BJ (cell line): ENCODE measurements around the gene TLE2. TPM values are rescaled to one million over a fixed set of nuclear protein-coding genes. Genes with fewer than 3 reads are reported as not detected.

Experiments used
- CTCF ChIA-PET: fragments of 350-600 bp; formaldehyde crosslinking; extraction: SDS; loops from one replicate; lab custom pipeline; 2021; ENCODE audit warnings: antibody characterized with exemption, inconsistent platforms; lab: Yijun Ruan, JAX
- POLR2A ChIA-PET: fragments of 300-600 bp; sonication (Branson Sonifier 250); formaldehyde crosslinking; extraction: SDS; loops from one replicate; lab custom pipeline; 2021; ENCODE audit warnings: antibody characterized with exemption; lab: Charles Lee
- DNase-seq: peaks from one replicate; pipeline ENCODE4 v3.0.0-alpha.2; 2011; ENCODE audit warnings: low read depth
- H3K27me3 ChIP-seq: 2 replicates; pipeline ENCODE4 v1.6.0; 2011; ENCODE audit warnings: low read length; ENCODE audit not compliant: control insufficient read depth, insufficient read depth
- H3K36me3 ChIP-seq: 2 replicates; pipeline ENCODE4 v1.5.1; 2011; ENCODE audit warnings: low read length; ENCODE audit not compliant: control insufficient read depth, insufficient read depth
- H3K4me3 ChIP-seq: 2 replicates; pipeline ENCODE4 v1.5.1; 2011; ENCODE audit warnings: low read depth, mild to moderate bottlenecking, control low read depth, low read length
- CTCF ChIP-seq: IDR thresholded peaks from 2 replicates; pipeline ENCODE4 v1.5.1; 2011; ENCODE audit warnings: low read depth, mild to moderate bottlenecking, control low read depth, inconsistent platforms, low read length, moderate library complexity; ENCODE audit not compliant: insufficient read depth
- polyA plus RNA-seq: library from polyadenylated mRNA; depleted of rRNA; stranded (reverse); fragments of >200 nt; gene quantifications from 2 replicates; pipeline ENCODE4 v1.2.3, GENCODE V29; 2011

TLE2 gene
- polyA plus RNA-seq, 1 experiment = 1.0 TPM

DNA sequence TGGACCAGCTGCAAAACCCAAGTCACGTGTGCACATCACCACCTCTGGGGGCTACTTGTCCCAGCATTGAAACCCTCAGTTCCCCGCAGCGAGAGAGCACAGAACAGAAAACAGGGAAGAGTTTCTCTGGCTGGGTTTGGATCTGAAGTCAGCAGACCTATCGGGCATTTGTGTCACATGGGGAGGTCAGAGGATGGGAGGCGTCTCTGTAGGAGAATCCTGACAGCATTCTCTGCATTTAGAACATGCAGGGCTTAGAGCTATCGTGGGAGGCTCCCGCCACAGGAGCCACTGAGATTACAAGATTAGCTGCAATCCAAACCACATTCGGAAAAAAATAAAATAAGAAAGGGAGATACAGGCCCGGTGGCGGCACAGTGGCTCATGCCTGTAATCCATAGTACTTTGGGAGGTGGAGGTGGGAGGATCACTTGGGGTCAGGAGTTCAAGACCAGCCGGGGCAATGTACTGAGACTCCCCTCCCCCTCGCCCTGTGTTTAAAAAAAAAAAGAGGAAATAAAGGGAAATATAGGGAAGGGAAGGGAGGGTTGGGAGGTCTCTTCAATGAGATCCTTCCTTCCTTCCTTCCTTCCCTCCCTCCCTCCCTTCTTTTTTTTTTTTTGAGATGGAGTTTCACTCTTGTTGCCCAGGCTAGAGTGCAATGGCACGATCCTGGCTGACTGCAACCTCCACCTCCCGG lies 54.6 kb downstream of the TLE2 start:
- DNase-seq = no peak
- peaks cover 4% of the 10 kb centered on the region; the same call in 1 of the 2 replicates for H3K27me3 ChIP-seq
- POLR2A ChIA-PET = no interaction called here
- H3K4me3 ChIP-seq = no peak overlapping the region
- CTCF ChIA-PET = interaction anchor here (0.8 kb wide), 1 partner anchor 18 kb away, joined by 3 read pairs; no protein-coding TSS in a partner anchor
- no peak for TF ChIP-seq CTCF
- no peaks in the 10 kb centered on the region for H3K36me3 ChIP-seq

DNA sequence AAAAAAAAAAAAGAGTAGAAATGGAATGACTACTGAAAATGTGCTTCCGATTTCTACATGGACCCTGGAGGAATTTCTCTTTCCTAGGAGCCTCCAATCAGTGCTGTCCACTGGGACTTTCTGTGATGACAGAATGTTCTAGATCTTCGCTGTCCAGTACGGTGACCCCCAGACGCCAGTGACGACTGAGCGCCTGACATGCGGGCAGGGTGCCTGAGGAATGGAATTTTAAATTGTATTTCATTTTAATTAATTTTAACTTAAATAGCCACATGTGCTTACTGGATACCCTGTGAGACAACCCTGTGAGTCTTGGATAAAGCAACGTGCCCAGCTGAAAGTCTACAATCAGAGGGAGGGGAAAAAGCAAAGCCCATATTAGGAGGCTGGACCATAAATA lies 55.9 kb downstream of the TLE2 start:
- POLR2A ChIA-PET = no interaction called here
- Histone ChIP-seq H3K4me3 (no peak overlapping the region), H3K27me3 (peaks cover 4% of the 10 kb centered on the region; the same call in 1 of the 2 replicates), H3K36me3 (no peaks in the 10 kb centered on the region)
- CTCF ChIA-PET = interaction anchor here (0.8 to 1.2 kb wide), 3 partner anchors 10 to 23 kb away, joined by 3 to 4 read pairs (median 3); no protein-coding TSS in a partner anchor
- DNase-seq = no peak
- TF ChIP-seq CTCF = no peak

- ChIA-PET POLR2A (no interaction called here), CTCF (interaction anchor here (0.7 to 2.3 kb wide), 4 partner anchors 8 to 155 kb away, joined by 3 to 10 read pairs (median 6); no protein-coding TSS in a partner anchor)
- no peaks in the 10 kb centered on the region for H3K36me3 ChIP-seq
- no peak for DNase-seq
- peaks cover 2% of the 10 kb centered on the region; the same call in 1 of the 2 replicates for H3K27me3 ChIP-seq
- H3K4me3 ChIP-seq = no peak overlapping the region
- TF ChIP-seq CTCF = no peak
These were observed 58.8 kb downstream of the TLE2 start for GRCh38 chr19:2970201-2970835.

GRCh38 chr19:2969104-2969504 lies 60.0 kb downstream of the TLE2 start:
- H3K4me3 ChIP-seq = no peak overlapping the region
- ChIA-PET CTCF (interaction anchor here (1.0 to 2.3 kb wide), 6 partner anchors 10 to 160 kb away, joined by 3 to 5 read pairs (median 4); no protein-coding TSS in a partner anchor), POLR2A (no interaction called here)
- H3K27me3 ChIP-seq = no peaks in the 10 kb centered on the region
- no peak for DNase-seq
- H3K36me3 ChIP-seq = no peaks in the 10 kb centered on the region
- no peak for TF ChIP-seq CTCF

DNA sequence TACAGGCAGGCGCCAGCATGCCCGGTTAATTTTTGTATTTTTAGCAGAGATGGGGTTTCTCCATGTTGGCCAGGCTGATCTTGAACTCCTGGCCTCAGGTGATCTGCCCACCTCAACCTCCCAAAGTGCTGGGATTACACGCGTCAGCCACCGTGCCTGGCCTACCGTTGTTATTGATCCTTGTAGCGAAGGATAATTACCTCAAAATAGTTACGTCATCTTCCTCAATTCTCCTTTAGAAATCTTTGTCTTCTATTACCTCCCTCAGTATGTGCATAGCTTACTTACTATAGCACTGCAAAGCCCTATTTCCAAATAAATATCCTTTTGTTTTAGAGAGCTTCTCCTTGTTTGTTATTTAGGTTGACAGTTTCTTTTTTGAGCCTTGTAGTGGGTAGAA lies 61.1 kb downstream of the TLE2 start:
- no peak for TF ChIP-seq CTCF
- Histone ChIP-seq H3K27me3 (no peaks in the 10 kb centered on the region), H3K36me3 (no peaks in the 10 kb centered on the region), H3K4me3 (no peak overlapping the region)
- no peak for DNase-seq
- ChIA-PET CTCF (interaction anchor here (0.6 to 2.3 kb wide), 7 partner anchors 11 to 505 kb away, joined by 3 to 5 read pairs (median 3); no protein-coding TSS in a partner anchor), POLR2A (no interaction called here)
